Raji (cell line): ENCODE results near the gene LRFN2.

Experiments used
- POLR2A ChIP-seq: IDR thresholded peaks from 2 replicates; pipeline ENCODE4 v1.6.1; 2011; ENCODE audit warnings: low read depth, low read length, control low read depth; ENCODE audit not compliant: insufficient read depth

The LRFN2 gene

GRCh38 chr6:40520678-40521077 is 66.5 kb downstream of the LRFN2 start:
- no peak for TF ChIP-seq POLR2A

GRCh38 chr6:40520084-40520483 is 67.1 kb downstream of the LRFN2 start:
- TF ChIP-seq POLR2A = no peak

GRCh38 chr6:40517654-40518053 is 69.5 kb downstream of the LRFN2 start:
- no peak for TF ChIP-seq POLR2A

- no peak for TF ChIP-seq POLR2A
Measured at GRCh38 chr6:40516429-40516828, 70.7 kb downstream of the LRFN2 start.

GRCh38 chr6:40512340-40512739 is 74.8 kb downstream of the LRFN2 start:
- TF ChIP-seq POLR2A = no peak

- TF ChIP-seq POLR2A = no peak
Measured at GRCh38 chr6:40511884-40512283, 75.3 kb downstream of the LRFN2 start.

GRCh38 chr6:40510442-40510841 is 76.7 kb downstream of the LRFN2 start:
- no peak for TF ChIP-seq POLR2A

- TF ChIP-seq POLR2A = no peak
Measured at GRCh38 chr6:40509716-40510260, 77.4 kb downstream of the LRFN2 start.

- TF ChIP-seq POLR2A = no peak
Measured at GRCh38 chr6:40509086-40509485, 78.1 kb downstream of the LRFN2 start.

GRCh38 chr6:40506954-40507353 is 80.2 kb downstream of the LRFN2 start:
- TF ChIP-seq POLR2A = no peak

GRCh38 chr6:40505191-40505810 is 81.9 kb downstream of the LRFN2 start:
- TF ChIP-seq POLR2A = no peak

- TF ChIP-seq POLR2A = no peak
Measured at GRCh38 chr6:40504274-40504673, 82.9 kb downstream of the LRFN2 start.

GRCh38 chr6:40500227-40500626 is 86.9 kb downstream of the LRFN2 start:
- no peak for TF ChIP-seq POLR2A

GRCh38 chr6:40499215-40499614 is 87.9 kb downstream of the LRFN2 start:
- no peak for TF ChIP-seq POLR2A

- TF ChIP-seq POLR2A = no peak
Measured at GRCh38 chr6:40498148-40498547, 89.0 kb downstream of the LRFN2 start.

GRCh38 chr6:40492187-40492586 is 95.0 kb downstream of the LRFN2 start:
- no peak for TF ChIP-seq POLR2A

- TF ChIP-seq POLR2A = no peak
Measured at GRCh38 chr6:40490508-40490907, 96.7 kb downstream of the LRFN2 start.
